HL-60 (cell line): ENCODE measurements around the gene VPS51.

ENCODE experiments used
- DNase-seq, 2 experiments: peaks; one replicate each; pipeline ENCODE4 v3.0.0-alpha.2; 2010 to 2020; ENCODE audit warnings: low read depth in 1 of 2, low spot score in 1 of 2
- H3K27ac ChIP-seq: fragments of 250-450 bp; sonication (Bioruptor Pico); replicated peaks from 2 replicates; pipeline ENCODE4 v1.5.1; 2020; ENCODE audit warnings: mild to moderate bottlenecking, moderate library complexity
- H3K27me3 ChIP-seq: fragments of 250-450 bp; sonication (Bioruptor Pico); 2 replicates; pipeline ENCODE4 v1.5.1; 2021; ENCODE audit warnings: mild to moderate bottlenecking, moderate library complexity; ENCODE audit not compliant: insufficient read depth, poor library complexity, severe bottlenecking
- H3K4me3 ChIP-seq: replicated peaks from 2 replicates; pipeline ENCODE4 v1.5.1; 2011; ENCODE audit warnings: mild to moderate bottlenecking, control low read depth, low read length; ENCODE audit not compliant: insufficient read depth
- CTCF ChIP-seq: IDR thresholded peaks from one replicate; pipeline ENCODE4 v1.5.1; 2011; ENCODE audit warnings: low read length, control low read depth, inconsistent platforms; ENCODE audit not compliant: insufficient read depth
- GABPA ChIP-seq: IDR thresholded peaks from 2 replicates; pipeline ENCODE4 v1.6.1; 2012; ENCODE audit warnings: low read depth
- POLR2AphosphoS5 ChIP-seq: IDR thresholded peaks from 2 replicates; pipeline ENCODE4 v1.6.1; 2012; ENCODE audit warnings: low read depth
- REST ChIP-seq: IDR thresholded peaks from 2 replicates; pipeline ENCODE4 v1.6.1; 2012; ENCODE audit warnings: low read depth; ENCODE audit not compliant: insufficient replicate concordance
- SPI1 ChIP-seq: IDR thresholded peaks from 2 replicates; pipeline ENCODE4 v1.6.1; 2012; ENCODE audit warnings: low read depth, mild to moderate bottlenecking, borderline replicate concordance

Gene VPS51

GRCh38 chr11:65086809-65087208 lies 9.2 kb upstream of the VPS51 start:
- no peak for TF ChIP-seq POLR2AphosphoS5
- no peak for TF ChIP-seq SPI1
- TF ChIP-seq CTCF = no peak
- TF ChIP-seq GABPA = no peak
- no peak for TF ChIP-seq REST
- H3K27me3 ChIP-seq = no peaks in the 10 kb centered on the region
- DNase-seq = no peak
- no peak overlapping the region for H3K4me3 ChIP-seq
- no peak overlapping the region for H3K27ac ChIP-seq

- TF ChIP-seq GABPA (no peak), REST (no peak), POLR2AphosphoS5 (no peak), CTCF (no peak), SPI1 (no peak)
- H3K27me3 ChIP-seq = no peaks in the 10 kb centered on the region
- H3K4me3 ChIP-seq = no peak overlapping the region
- H3K27ac ChIP-seq = no peak overlapping the region
- no peak for DNase-seq
Measured at GRCh38 chr11:65087216-65087615, 8.8 kb upstream of the VPS51 start.

GRCh38 chr11:65087827-65088226 lies 8.2 kb upstream of the VPS51 start:
- Histone ChIP-seq H3K27me3 (no peaks in the 10 kb centered on the region), H3K4me3 (no peak overlapping the region), H3K27ac (no peak overlapping the region)
- TF ChIP-seq GABPA = no peak
- DNase-seq = no peak

GRCh38 chr11:65089621-65090020 lies 6.4 kb upstream of the VPS51 start:
- Histone ChIP-seq H3K27me3 (no peaks in the 10 kb centered on the region), H3K27ac (no peak overlapping the region), H3K4me3 (no peak overlapping the region)
- no peak for DNase-seq
- no peak for TF ChIP-seq POLR2AphosphoS5
- no peak for TF ChIP-seq GABPA
- TF ChIP-seq CTCF = no peak
- TF ChIP-seq SPI1 = no peak
- TF ChIP-seq REST = no peak
